Measurements from ENCODE around the gene STAB1.
A peak's percentile ranks its signal among the peaks of the same experiment; 100 is the strongest.

The STAB1 gene

GRCh38 chr3:52530918-52531826 lies 36.0 kb downstream of the STAB1 start:
- in situ Hi-C loops (cut with HindIII; ENCODE audit: low pct_ligation_motif_present, low sequenced_read_pairs), result no loop called here
- H3K36me3 ChIP-seq (replicated peaks), result peaks cover 32% of the 10 kb centered on the region
- TF ChIP-seq CTCF (IDR thresholded peaks at IDR 0.05; ENCODE audit: low read depth, low read length, missing control alignments), result no peak

GRCh38 chr3:52531860-52532516 lies 36.9 kb downstream of the STAB1 start:
- Histone ChIP-seq H3K27ac (peak overlapping the region; percentile 63), H3K36me3 (replicated peaks) (peaks cover 24% of the 10 kb centered on the region), H3K27me3 (replicated peaks) (no peaks in the 10 kb centered on the region)

More at GRCh38 chr3:52530918-52531826, 36.0 kb downstream of the STAB1 start:
- no peak for DNase-seq
- Histone ChIP-seq H3K27ac (no peak overlapping the region), H3K4me3 (ENCODE audit: low read depth, low read length) (peak overlapping the region; percentile 20), H3K27me3 (replicated peaks) (no peaks in the 10 kb centered on the region)

GRCh38 chr3:52532517-52532837 lies 37.3 kb downstream of the STAB1 start:
- in situ Hi-C loops (cut with HindIII; ENCODE audit: low pct_ligation_motif_present, low sequenced_read_pairs), result no loop called here
- DNase-seq, result peak; percentile 78
- peak overlapping the region; percentile 82 for H3K4me3 ChIP-seq (ENCODE audit: low read depth, low read length)
- peak overlapping the region; percentile 63 for H3K27ac ChIP-seq
- no peaks in the 10 kb centered on the region for H3K27me3 ChIP-seq (replicated peaks)
- H3K36me3 ChIP-seq (replicated peaks), result peaks cover 19% of the 10 kb centered on the region
- no peak for TF ChIP-seq CTCF (IDR thresholded peaks at IDR 0.05; ENCODE audit: low read depth, low read length, missing control alignments)

More at GRCh38 chr3:52531860-52532516, 36.9 kb downstream of the STAB1 start:
- no peak for TF ChIP-seq CTCF (IDR thresholded peaks at IDR 0.05; ENCODE audit: low read depth, low read length, missing control alignments)
- in situ Hi-C loops (cut with HindIII; ENCODE audit: low pct_ligation_motif_present, low sequenced_read_pairs), result no loop called here
- peak overlapping the region; percentile 82 for H3K4me3 ChIP-seq (ENCODE audit: low read depth, low read length)
- DNase-seq, result no peak

- DNase-seq, result no peak
- Histone ChIP-seq H3K27ac (peak overlapping the region; percentile 63), H3K36me3 (replicated peaks) (peaks cover 13% of the 10 kb centered on the region), H3K4me3 (ENCODE audit: low read depth, low read length) (peak overlapping the region; percentile 82), H3K27me3 (replicated peaks) (no peaks in the 10 kb centered on the region)
- no peak for TF ChIP-seq CTCF (IDR thresholded peaks at IDR 0.05; ENCODE audit: low read depth, low read length, missing control alignments)
- in situ Hi-C loops (cut with HindIII; ENCODE audit: low pct_ligation_motif_present, low sequenced_read_pairs), result no loop called here
Observed at GRCh38 chr3:52532838-52533622, 37.9 kb downstream of the STAB1 start.

- Histone ChIP-seq H3K4me3 (ENCODE audit: low read depth, low read length) (peak within 1 kb of the TSS; percentile 82), H3K27ac (peak within 1 kb of the TSS; percentile 63), H3K27me3 (replicated peaks) (no peaks in the 10 kb centered on the region), H3K36me3 (replicated peaks) (peaks cover 7% of the 10 kb centered on the region)
- in situ Hi-C loops (cut with HindIII; ENCODE audit: low pct_ligation_motif_present, low sequenced_read_pairs), result no loop called here
- TF ChIP-seq CTCF (IDR thresholded peaks at IDR 0.05; ENCODE audit: low read depth, low read length, missing control alignments), result no peak
- peak; percentile 19 for DNase-seq
Observed at GRCh38 chr3:52533623-52534280, 38.6 kb downstream of the STAB1 start, which contains the start of gene NT5DC2. NT5DC2 (minus strand) TSS chr3:52533857; CDS start chr3:52533737, 120 bp downstream.

All from brain microvascular endothelial cell (primary cell).